Psoas muscle (tissue), 8 donors: Measurements from ENCODE around the gene SOX8. TPM values are rescaled to one million over a fixed set of nuclear protein-coding genes. Genes with fewer than 3 reads are reported as not detected.

Experiments
- ATAC-seq, 4 donors: fragments of 200-7000 bp; cut with Tn5 transposase; one replicate each; pipeline ENCODE4 v1.9.1; 2020; ENCODE audit warnings: moderate library complexity in 3 of 4, mild to moderate bottlenecking in 2 of 4
- DNase-seq, 2 donors: peaks; one replicate each; pipeline ENCODE4 v3.0.0-alpha.2; 2020
- H3K27ac ChIP-seq: fragments of 200-600 bp; one replicate; pipeline ENCODE4 v1.8.0; 2022
- H3K27me3 ChIP-seq, 3 donors: fragments of 200-600 bp in 1 of 3; one replicate each; pipeline versions ENCODE4 v1.6.1 to v1.8.0; 2013 to 2022; ENCODE audit warnings: low read length in 2 of 3, mild to moderate bottlenecking in 2 of 3, moderate library complexity in 1 of 3; ENCODE audit not compliant: insufficient read depth in 3 of 3
- H3K36me3 ChIP-seq, 2 donors: fragments of 200-600 bp in 1 of 2; one replicate each; pipeline versions ENCODE4 v1.6.1 to v1.8.0; 2013 to 2022; ENCODE audit warnings: low read depth in 1 of 2, mild to moderate bottlenecking in 1 of 2, moderate library complexity in 1 of 2; ENCODE audit not compliant: insufficient read depth in 1 of 2
- H3K4me1 ChIP-seq: fragments of 200-600 bp; one replicate; pipeline ENCODE4 v1.8.0; 2022
- H3K4me3 ChIP-seq: fragments of 200-600 bp; one replicate; pipeline ENCODE4 v1.8.0; 2022; ENCODE audit warnings: mild to moderate bottlenecking
- H3K9me3 ChIP-seq: fragments of 200-600 bp; one replicate; pipeline ENCODE4 v1.8.0; 2022
- WGBS, 3 donors: extraction: QIAGEN DNeasy Blood & Tissue Kit; methylation state at CpG; one replicate each; pipeline versions ENCODE4 v1.1.6 to v1.1.7; 2013; 5-methylcytosine and 5-hydroxymethylcytosine counted together
- intact Hi-C, 2 donors: fragments of 100-400 bp; cut with DNase I; formaldehyde crosslinking; loops; one replicate each; pipeline versions ENCODE4 v1.11.0 to v1.14.2; 2022
- polyA plus RNA-seq, 3 donors: library from polyadenylated mRNA; stranded (reverse); fragments of 200-250 nt; gene quantifications; one replicate each; pipeline ENCODE4 v1.2.3, GENCODE V29; 2013
- total RNA-seq, 4 donors: library from RNA; stranded (reverse); fragmentation: NEBNext Ultra II Directional in 2 of 4; extraction: Animal tissue kit (Norgen Biotek cat#: 25700) in 2 of 4; gene quantifications; one replicate each; pipeline versions ENCODE4 v1.2.1 to v1.2.4, GENCODE V29; 2021 to 2023
- TF ChIP-seq, protein P1 (sequence below): fragments of 200-600 bp; IDR thresholded peaks from one replicate; pipeline ENCODE4 v1.8.0; 2022; ENCODE audit warnings: antibody characterized with exemption
- donor health status: healthy with polysubstance abuse.
- donor health status: DM: no; HTN: no; CAD: no; lungs with moderate emphysema.
- donor health status: Bipolar disorder and iron deficiency.
- donor health status: healthy.
- donor health status: DM: yes; HTN: yes; CAD: no.
- donor health status: DM: no; HTN: no; CAD: no.
- donor health status: DM: no; HTN: no; CAD: no.
- donor health status: DM: yes; HTN: yes; CAD: no.

Gene SOX8
- total and polyA plus RNA-seq, 7 donors, result 0.45 to 5.0 (median 0.74) TPM

- TF ChIP-seq, protein P1, sequence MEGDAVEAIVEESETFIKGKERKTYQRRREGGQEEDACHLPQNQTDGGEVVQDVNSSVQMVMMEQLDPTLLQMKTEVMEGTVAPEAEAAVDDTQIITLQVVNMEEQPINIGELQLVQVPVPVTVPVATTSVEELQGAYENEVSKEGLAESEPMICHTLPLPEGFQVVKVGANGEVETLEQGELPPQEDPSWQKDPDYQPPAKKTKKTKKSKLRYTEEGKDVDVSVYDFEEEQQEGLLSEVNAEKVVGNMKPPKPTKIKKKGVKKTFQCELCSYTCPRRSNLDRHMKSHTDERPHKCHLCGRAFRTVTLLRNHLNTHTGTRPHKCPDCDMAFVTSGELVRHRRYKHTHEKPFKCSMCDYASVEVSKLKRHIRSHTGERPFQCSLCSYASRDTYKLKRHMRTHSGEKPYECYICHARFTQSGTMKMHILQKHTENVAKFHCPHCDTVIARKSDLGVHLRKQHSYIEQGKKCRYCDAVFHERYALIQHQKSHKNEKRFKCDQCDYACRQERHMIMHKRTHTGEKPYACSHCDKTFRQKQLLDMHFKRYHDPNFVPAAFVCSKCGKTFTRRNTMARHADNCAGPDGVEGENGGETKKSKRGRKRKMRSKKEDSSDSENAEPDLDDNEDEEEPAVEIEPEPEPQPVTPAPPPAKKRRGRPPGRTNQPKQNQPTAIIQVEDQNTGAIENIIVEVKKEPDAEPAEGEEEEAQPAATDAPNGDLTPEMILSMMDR, result no peak
- no peak overlapping the region for H3K27ac ChIP-seq
- WGBS, 3 donors, result 76 to 86% (median 83%) methylated on average over 15 to 16 of the region's 16 CpGs
- intact Hi-C loops, result no loop called here
- H3K27me3 ChIP-seq, result peaks cover 0 to 58% (median 15%) of the 10 kb centered on the region in 3 donors
- no peaks in the 10 kb centered on the region for H3K4me1 ChIP-seq
- H3K36me3 ChIP-seq, result no peaks in the 10 kb centered on the region
- no peaks in the 10 kb centered on the region for H3K9me3 ChIP-seq
- no peak for DNase-seq
- no peak overlapping the region for H3K4me3 ChIP-seq
- ATAC-seq, result no peak
Observed at GRCh38 chr16:1007284-1007850, 25.8 kb downstream of the SOX8 start.

GRCh38 chr16:1008085-1008484 is 26.5 kb downstream of the SOX8 start:
- 78 to 83% (median 82%) methylated on average over 14 of the region's 14 CpGs for WGBS, 3 donors
- Histone ChIP-seq H3K9me3 (no peaks in the 10 kb centered on the region), H3K4me1 (no peaks in the 10 kb centered on the region), H3K27ac (no peak overlapping the region), H3K4me3 (no peak overlapping the region), H3K27me3 (peaks cover 0 to 55% (median 20%) of the 10 kb centered on the region in 3 donors), H3K36me3 (no peaks in the 10 kb centered on the region)
- no peak for DNase-seq
- ATAC-seq, result no peak
- intact Hi-C loops, result no loop called here
- TF ChIP-seq, protein P1, result no peak

DNA sequence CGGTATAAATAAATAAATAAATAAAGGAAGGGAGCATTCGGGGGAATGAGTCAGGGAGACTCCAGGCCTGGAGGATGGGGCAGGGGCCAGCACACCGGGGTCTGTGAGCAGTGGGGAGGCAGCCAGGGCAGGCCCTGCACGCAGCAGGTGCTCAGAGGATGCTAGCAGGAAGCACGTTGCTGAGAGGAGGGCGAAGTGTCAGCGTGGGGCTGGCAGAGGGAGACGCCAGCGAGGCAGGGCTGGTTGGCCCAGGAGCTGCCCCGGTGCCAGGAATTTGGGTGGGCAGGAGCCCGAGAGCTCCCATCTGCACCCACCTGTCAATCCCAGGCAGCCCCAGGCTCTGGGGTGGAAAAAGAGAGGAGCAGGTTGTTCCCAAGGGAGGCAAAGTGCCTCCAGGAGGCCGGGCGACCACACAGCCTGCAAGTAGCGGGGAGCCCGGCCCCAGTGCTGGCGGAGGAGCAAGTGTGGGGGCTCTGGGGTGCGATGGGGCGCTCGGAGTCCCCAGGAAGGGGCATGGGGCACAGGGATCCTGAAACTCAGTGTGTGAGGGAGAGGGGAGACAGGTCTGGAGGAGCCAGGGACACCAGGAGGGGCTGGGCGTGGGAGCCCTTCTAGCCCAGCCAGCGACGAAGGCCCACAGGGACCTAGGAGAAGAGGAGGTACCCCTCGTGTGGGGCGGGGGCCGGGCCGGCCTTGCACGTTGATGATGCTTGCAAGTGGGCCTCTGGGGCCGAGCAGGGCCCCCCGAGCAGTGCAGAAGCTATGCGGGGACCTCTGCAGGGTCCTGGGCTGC is 28.0 kb downstream of the SOX8 start:
- Histone ChIP-seq H3K9me3 (no peaks in the 10 kb centered on the region), H3K4me3 (no peak overlapping the region), H3K27ac (no peak overlapping the region), H3K27me3 (peaks cover 0 to 47% (median 25%) of the 10 kb centered on the region in 3 donors), H3K36me3 (no peaks in the 10 kb centered on the region), H3K4me1 (no peaks in the 10 kb centered on the region)
- intact Hi-C loops, result no loop called here
- ATAC-seq, result no peak
- DNase-seq, result no peak
- TF ChIP-seq, protein P1, result no peak
- WGBS, 3 donors, result 75 to 77% (median 77%) methylated on average over 25 to 30 of the region's 30 CpGs

DNA sequence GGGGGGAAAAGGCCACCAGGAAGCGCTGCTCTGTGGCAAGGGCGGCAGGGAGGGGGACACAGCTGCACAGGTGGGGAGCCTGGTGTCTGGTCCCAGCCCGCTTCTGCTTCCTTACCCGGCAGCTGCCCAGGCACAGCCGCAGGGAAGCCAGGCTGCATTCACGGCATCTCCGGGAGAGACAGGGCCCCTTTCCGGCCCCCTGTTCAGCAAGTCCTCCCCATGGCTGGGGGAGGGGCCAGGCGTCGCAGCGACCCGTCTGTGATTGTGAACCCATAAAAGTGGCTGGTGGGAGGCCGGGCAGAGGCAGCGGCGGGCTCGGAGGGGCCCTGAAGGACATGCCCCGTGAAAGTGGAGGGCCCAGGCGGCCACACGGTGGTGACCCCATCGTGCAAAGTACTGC is 28.7 kb downstream of the SOX8 start:
- TF ChIP-seq, protein P1, result no peak
- no peaks in the 10 kb centered on the region for H3K4me1 ChIP-seq
- H3K9me3 ChIP-seq, result no peaks in the 10 kb centered on the region
- DNase-seq (no peak), ATAC-seq (no peak)
- peaks cover 0 to 47% (median 28%) of the 10 kb centered on the region in 3 donors for H3K27me3 ChIP-seq
- H3K27ac ChIP-seq, result no peak overlapping the region
- intact Hi-C loops, result no loop called here
- no peak overlapping the region for H3K4me3 ChIP-seq
- WGBS, 3 donors, result 35 to 50% (median 43%) methylated on average over 18 to 20 of the region's 20 CpGs
- H3K36me3 ChIP-seq, result no peaks in the 10 kb centered on the region
